ENCODE results near the gene BNIP2.

BNIP2 gene

GRCh38 chr15:59636184-59636583 is 52.9 kb downstream of the BNIP2 start:
- no peak for TF ChIP-seq ZBTB7A (IDR thresholded peaks at IDR 0.05; ENCODE audit: low read depth)
- TF ChIP-seq CREB1 (IDR thresholded peaks at IDR 0.05; ENCODE audit: low read depth), result no peak
- no peak for TF ChIP-seq NFIC (IDR thresholded peaks at IDR 0.05)
- no peak for TF ChIP-seq TEAD4 (IDR thresholded peaks at IDR 0.05)
- TF ChIP-seq MAX (IDR thresholded peaks at IDR 0.05), result no peak
- TF ChIP-seq TCF12 (IDR thresholded peaks at IDR 0.05; ENCODE audit: low read depth), result no peak
- TF ChIP-seq FOXM1 (IDR thresholded peaks at IDR 0.05; ENCODE audit: borderline replicate concordance, low read depth), result no peak
- no peak for TF ChIP-seq TAF1 (IDR thresholded peaks at IDR 0.05; ENCODE audit: low read depth)

- no peak for TF ChIP-seq TCF12 (IDR thresholded peaks at IDR 0.05; ENCODE audit: low read depth)
- no peak for TF ChIP-seq TAF1 (IDR thresholded peaks at IDR 0.05; ENCODE audit: low read depth)
- TF ChIP-seq RAD21 (IDR thresholded peaks at IDR 0.05; ENCODE audit: low read depth), result peak; percentile 68
Measured at GRCh38 chr15:59632714-59633113, 56.4 kb downstream of the BNIP2 start.

GRCh38 chr15:59622289-59622688 is 66.8 kb downstream of the BNIP2 start:
- TF ChIP-seq CREB1 (IDR thresholded peaks at IDR 0.05; ENCODE audit: low read depth) (no peak), MAX (IDR thresholded peaks at IDR 0.05) (no peak), TCF12 (IDR thresholded peaks at IDR 0.05; ENCODE audit: low read depth) (no peak), EP300 (IDR thresholded peaks at IDR 0.05; ENCODE audit: borderline replicate concordance) (no peak), RAD21 (IDR thresholded peaks at IDR 0.05; ENCODE audit: low read depth) (no peak), EGR1 (IDR thresholded peaks at IDR 0.05) (no peak), YY1 (IDR thresholded peaks at IDR 0.05; ENCODE audit: low read depth) (no peak), TEAD4 (IDR thresholded peaks at IDR 0.05) (no peak), TAF1 (IDR thresholded peaks at IDR 0.05; ENCODE audit: low read depth) (no peak), CEBPB (IDR thresholded peaks at IDR 0.05) (no peak), NFIC (IDR thresholded peaks at IDR 0.05) (no peak), REST (IDR thresholded peaks at IDR 0.05; ENCODE audit: low read depth) (no peak), USF1 (IDR thresholded peaks at IDR 0.05) (no peak)

GRCh38 chr15:59618406-59618805 is 70.7 kb downstream of the BNIP2 start:
- TF ChIP-seq USF1 (IDR thresholded peaks at IDR 0.05) (no peak), EGR1 (IDR thresholded peaks at IDR 0.05) (no peak), TCF12 (IDR thresholded peaks at IDR 0.05; ENCODE audit: low read depth) (no peak), RAD21 (IDR thresholded peaks at IDR 0.05; ENCODE audit: low read depth) (no peak), CREB1 (IDR thresholded peaks at IDR 0.05; ENCODE audit: low read depth) (no peak), YY1 (IDR thresholded peaks at IDR 0.05; ENCODE audit: low read depth) (no peak), EP300 (IDR thresholded peaks at IDR 0.05; ENCODE audit: borderline replicate concordance) (no peak), ZBTB7A (IDR thresholded peaks at IDR 0.05; ENCODE audit: low read depth) (no peak), MAX (IDR thresholded peaks at IDR 0.05) (no peak), REST (IDR thresholded peaks at IDR 0.05; ENCODE audit: low read depth) (no peak), TEAD4 (IDR thresholded peaks at IDR 0.05) (no peak), NFIC (IDR thresholded peaks at IDR 0.05) (no peak), TAF1 (IDR thresholded peaks at IDR 0.05; ENCODE audit: low read depth) (no peak), FOXM1 (IDR thresholded peaks at IDR 0.05; ENCODE audit: borderline replicate concordance, low read depth) (no peak)

- peak; percentile 71; the same call in 1 of the 2 replicates for TF ChIP-seq EP300 (IDR thresholded peaks at IDR 0.05; ENCODE audit: borderline replicate concordance)
- no peak; the same call in 1 of the 2 replicates for TF ChIP-seq MAX (IDR thresholded peaks at IDR 0.05)
- no peak for TF ChIP-seq CEBPB (IDR thresholded peaks at IDR 0.05)
- TF ChIP-seq TEAD4 (IDR thresholded peaks at IDR 0.05), result peak; percentile 74
- peak; percentile 52; the same call in 1 of the 2 replicates for TF ChIP-seq NFIC (IDR thresholded peaks at IDR 0.05)
- no peak for TF ChIP-seq ZBTB7A (IDR thresholded peaks at IDR 0.05; ENCODE audit: low read depth)
- no peak for TF ChIP-seq USF1 (IDR thresholded peaks at IDR 0.05)
- peak; percentile 80 for TF ChIP-seq TCF12 (IDR thresholded peaks at IDR 0.05; ENCODE audit: low read depth)
- TF ChIP-seq FOXM1 (IDR thresholded peaks at IDR 0.05; ENCODE audit: borderline replicate concordance, low read depth), result no peak; the same call in 1 of the 2 replicates
- TF ChIP-seq YY1 (IDR thresholded peaks at IDR 0.05; ENCODE audit: low read depth), result no peak
- TF ChIP-seq EGR1 (IDR thresholded peaks at IDR 0.05), result no peak
- no peak for TF ChIP-seq TAF1 (IDR thresholded peaks at IDR 0.05; ENCODE audit: low read depth)
- no peak for TF ChIP-seq REST (IDR thresholded peaks at IDR 0.05; ENCODE audit: low read depth)
- TF ChIP-seq RAD21 (IDR thresholded peaks at IDR 0.05; ENCODE audit: low read depth), result peak; percentile 76
- TF ChIP-seq CREB1 (IDR thresholded peaks at IDR 0.05; ENCODE audit: low read depth), result no peak
Measured at GRCh38 chr15:59616379-59616778, 72.7 kb downstream of the BNIP2 start.

Data from Ishikawa (cell line).